ENCODE results near the gene PRKAG3.

DNA sequence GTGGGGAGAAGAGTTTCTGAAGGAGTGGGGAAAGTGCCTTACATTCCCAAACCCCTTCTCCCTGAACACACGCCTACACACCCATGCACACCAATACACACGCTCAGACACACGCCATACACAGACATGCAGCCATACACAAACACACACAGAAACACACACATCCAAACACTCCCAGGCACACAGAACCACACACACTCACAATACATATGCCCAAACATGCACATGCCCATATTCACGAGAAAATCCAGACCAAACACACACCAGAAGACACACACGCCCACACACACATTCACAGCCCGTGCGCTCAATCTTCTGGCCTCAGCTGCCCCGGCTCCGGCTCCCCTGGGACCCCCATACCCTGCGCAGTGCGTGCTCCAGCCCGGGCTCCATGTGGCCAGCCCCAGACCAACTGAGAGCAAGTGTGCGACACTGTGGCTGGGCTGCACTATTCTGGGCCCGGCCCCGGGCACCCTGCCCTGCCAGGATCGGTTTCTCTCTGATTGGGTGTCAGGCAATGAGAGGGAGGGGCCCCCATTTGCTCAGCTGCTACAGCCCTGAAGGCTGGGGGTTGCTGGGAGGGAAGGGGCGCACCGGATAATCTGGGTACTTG, at the start of gene PRKAG3:
- TF ChIP-seq, protein P1, sequence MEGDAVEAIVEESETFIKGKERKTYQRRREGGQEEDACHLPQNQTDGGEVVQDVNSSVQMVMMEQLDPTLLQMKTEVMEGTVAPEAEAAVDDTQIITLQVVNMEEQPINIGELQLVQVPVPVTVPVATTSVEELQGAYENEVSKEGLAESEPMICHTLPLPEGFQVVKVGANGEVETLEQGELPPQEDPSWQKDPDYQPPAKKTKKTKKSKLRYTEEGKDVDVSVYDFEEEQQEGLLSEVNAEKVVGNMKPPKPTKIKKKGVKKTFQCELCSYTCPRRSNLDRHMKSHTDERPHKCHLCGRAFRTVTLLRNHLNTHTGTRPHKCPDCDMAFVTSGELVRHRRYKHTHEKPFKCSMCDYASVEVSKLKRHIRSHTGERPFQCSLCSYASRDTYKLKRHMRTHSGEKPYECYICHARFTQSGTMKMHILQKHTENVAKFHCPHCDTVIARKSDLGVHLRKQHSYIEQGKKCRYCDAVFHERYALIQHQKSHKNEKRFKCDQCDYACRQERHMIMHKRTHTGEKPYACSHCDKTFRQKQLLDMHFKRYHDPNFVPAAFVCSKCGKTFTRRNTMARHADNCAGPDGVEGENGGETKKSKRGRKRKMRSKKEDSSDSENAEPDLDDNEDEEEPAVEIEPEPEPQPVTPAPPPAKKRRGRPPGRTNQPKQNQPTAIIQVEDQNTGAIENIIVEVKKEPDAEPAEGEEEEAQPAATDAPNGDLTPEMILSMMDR (IDR thresholded peaks at IDR 0.05), result no peak
- TF ChIP-seq EZH2 (IDR thresholded peaks at IDR 0.05; ENCODE audit: borderline replicate concordance, insufficient read depth, low read depth, low read length, poor library complexity, severe bottlenecking), result no peak

Measured in B cell (primary cell).